Caco-2 (cell line): Measurements from ENCODE around the gene ZNF837. TPM values are rescaled to one million over a fixed set of nuclear protein-coding genes. Genes with fewer than 3 reads are reported as not detected.

ENCODE experiments used
- BruUV-seq: library from RNA; stranded (reverse); fragments of 400-500 nt; replicated peaks from 2 replicates; lab custom pipeline; 2021; lab: Mats Ljungman, UMichigan
- CTCF ChIA-PET: fragments of 300-600 bp; sonication (Branson Sonifier 250); formaldehyde crosslinking; loops from one replicate; lab custom pipeline; 2022; ENCODE audit warnings: antibody characterized with exemption; lab: Charles Lee
- POLR2A ChIA-PET: fragments of 300-600 bp; sonication (Branson Sonifier 250); formaldehyde crosslinking; loops from one replicate; lab custom pipeline; 2022; ENCODE audit warnings: antibody characterized with exemption; lab: Charles Lee
- DNase-seq, 2 experiments: peaks; one replicate each; pipeline versions ENCODE4 v3.0.0 to v3.0.0-alpha.2; 2020 to 2022
- H3K27me3 ChIP-seq: replicated peaks from 2 replicates; pipeline ENCODE4 v1.6.0; 2011; ENCODE audit warnings: low read length; ENCODE audit not compliant: control insufficient read depth, insufficient read depth
- H3K36me3 ChIP-seq: 2 replicates; pipeline ENCODE4 v1.5.1; 2011; ENCODE audit warnings: low read length; ENCODE audit not compliant: control insufficient read depth, insufficient read depth
- H3K4me1 ChIP-seq: fragments of 250-450 bp; sonication (Bioruptor Pico); 2 replicates; pipeline ENCODE4 v1.5.1; 2020; ENCODE audit warnings: mild to moderate bottlenecking
- H3K4me3 ChIP-seq: 2 replicates; pipeline ENCODE4 v1.5.1; 2011; ENCODE audit warnings: low read depth, mild to moderate bottlenecking, control low read depth, low read length
- H3K9me3 ChIP-seq: fragments of 250-450 bp; sonication (Bioruptor Pico); 2 replicates; pipeline ENCODE4 v1.5.1; 2020; ENCODE audit warnings: mild to moderate bottlenecking, moderate library complexity
- H3K27ac Mint-ChIP-seq: one replicate; pipeline ENCODE4 v1.8.0; 2022; ENCODE audit warnings: mixed read lengths; ENCODE audit not compliant: unreplicated experiment
- H3K27me3 Mint-ChIP-seq: one replicate; pipeline ENCODE4 v1.8.0; 2022; ENCODE audit warnings: mixed read lengths; ENCODE audit not compliant: insufficient read depth, unreplicated experiment
- H3K36me3 Mint-ChIP-seq: one replicate; pipeline ENCODE4 v1.8.0; 2022; ENCODE audit warnings: mild to moderate bottlenecking, mixed read lengths; ENCODE audit not compliant: insufficient read depth, unreplicated experiment
- H3K4me1 Mint-ChIP-seq: one replicate; pipeline ENCODE4 v1.8.0; 2022; ENCODE audit warnings: low read depth, mixed read lengths; ENCODE audit not compliant: unreplicated experiment
- H3K4me3 Mint-ChIP-seq: one replicate; pipeline ENCODE4 v1.8.0; 2022; ENCODE audit warnings: mild to moderate bottlenecking, moderate library complexity, mixed read lengths; ENCODE audit not compliant: unreplicated experiment
- H3K9me3 Mint-ChIP-seq: one replicate; pipeline ENCODE4 v1.8.0; 2022; ENCODE audit warnings: mixed read lengths; ENCODE audit not compliant: unreplicated experiment
- intact Hi-C: fragments of 100-400 bp; cut with micrococcal nuclease; formaldehyde crosslinking; loops from one replicate; pipeline ENCODE4 v1.10.0; 2022; ENCODE audit not compliant: unreplicated experiment
- total RNA-seq: library from RNA; stranded (reverse); gene quantifications from 2 replicates; pipeline ENCODE4 v1.2.3, GENCODE V29; 2022
- TF ChIP-seq, protein P1 (sequence below), 2 experiments: fragments of 200-600 bp in 1 of 2; IDR thresholded peaks; 1 replicate in 1 of 2; 2 replicates in 1 of 2; pipeline versions ENCODE4 v1.5.1 to v1.8.0; 2011 to 2022; ENCODE audit warnings: antibody characterized with exemption in 1 of 2, control low read depth in 1 of 2, inconsistent platforms in 1 of 2, low read depth in 1 of 2, low read length in 1 of 2, mild to moderate bottlenecking in 1 of 2, moderate library complexity in 1 of 2; ENCODE audit not compliant: insufficient read depth in 1 of 2, severe bottlenecking in 1 of 2, unreplicated experiment in 1 of 2

The ZNF837 gene
- total RNA-seq, 1 experiment from 2014 or later: 2.3 TPM

DNA sequence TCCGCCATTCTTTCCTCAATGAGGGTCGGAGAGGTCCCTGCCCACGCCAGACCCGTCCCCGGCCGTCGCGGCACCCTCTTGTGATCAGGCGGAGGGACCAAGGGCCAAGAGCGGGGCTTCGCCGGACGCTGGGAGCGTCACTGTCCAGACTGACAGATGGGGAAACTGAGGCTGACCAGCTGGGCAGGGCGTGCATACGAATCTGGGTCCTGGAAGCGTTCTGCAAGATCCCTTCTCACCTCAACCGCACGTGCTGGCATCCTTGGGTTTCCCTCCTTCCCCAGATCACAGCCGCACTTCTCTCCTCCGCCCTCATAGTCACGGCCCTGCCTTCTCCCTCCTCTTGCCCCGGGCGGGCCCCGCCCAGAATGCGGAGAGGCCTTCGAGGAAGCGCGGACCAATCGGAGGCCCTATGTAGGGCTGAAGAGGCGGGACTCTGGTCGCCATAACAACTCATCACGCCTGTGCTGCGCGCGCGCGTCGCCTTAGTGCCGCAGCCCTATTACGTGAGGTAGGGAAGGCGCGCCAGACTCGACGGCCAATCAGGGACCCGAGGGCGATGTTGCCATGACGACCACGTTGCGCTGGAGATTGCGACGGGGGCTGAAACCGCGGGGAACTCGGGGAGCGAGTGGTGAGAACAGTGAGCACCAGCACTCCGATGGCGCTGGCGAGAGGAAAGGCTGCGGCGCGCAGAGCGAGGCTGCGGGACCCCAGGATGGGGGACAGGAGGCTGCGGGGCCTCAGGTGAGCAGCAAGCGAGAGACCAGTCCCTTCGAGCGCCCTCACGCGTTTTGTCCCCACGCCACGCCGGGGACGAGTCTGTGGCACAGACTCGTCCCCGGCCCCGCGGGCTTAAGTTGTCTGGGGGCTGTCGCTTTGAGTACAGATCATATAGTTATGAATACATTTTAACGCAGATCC, 20.3 kb upstream of the ZNF837 start:
- BruUV-seq: no TSS peak
- H3K9me3 ChIP-seq: no peaks in the 10 kb centered on the region
- H3K36me3 Mint-ChIP-seq: peaks cover 32% of the 10 kb centered on the region
- TF ChIP-seq, protein P1, sequence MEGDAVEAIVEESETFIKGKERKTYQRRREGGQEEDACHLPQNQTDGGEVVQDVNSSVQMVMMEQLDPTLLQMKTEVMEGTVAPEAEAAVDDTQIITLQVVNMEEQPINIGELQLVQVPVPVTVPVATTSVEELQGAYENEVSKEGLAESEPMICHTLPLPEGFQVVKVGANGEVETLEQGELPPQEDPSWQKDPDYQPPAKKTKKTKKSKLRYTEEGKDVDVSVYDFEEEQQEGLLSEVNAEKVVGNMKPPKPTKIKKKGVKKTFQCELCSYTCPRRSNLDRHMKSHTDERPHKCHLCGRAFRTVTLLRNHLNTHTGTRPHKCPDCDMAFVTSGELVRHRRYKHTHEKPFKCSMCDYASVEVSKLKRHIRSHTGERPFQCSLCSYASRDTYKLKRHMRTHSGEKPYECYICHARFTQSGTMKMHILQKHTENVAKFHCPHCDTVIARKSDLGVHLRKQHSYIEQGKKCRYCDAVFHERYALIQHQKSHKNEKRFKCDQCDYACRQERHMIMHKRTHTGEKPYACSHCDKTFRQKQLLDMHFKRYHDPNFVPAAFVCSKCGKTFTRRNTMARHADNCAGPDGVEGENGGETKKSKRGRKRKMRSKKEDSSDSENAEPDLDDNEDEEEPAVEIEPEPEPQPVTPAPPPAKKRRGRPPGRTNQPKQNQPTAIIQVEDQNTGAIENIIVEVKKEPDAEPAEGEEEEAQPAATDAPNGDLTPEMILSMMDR (IDR thresholded peaks at IDR 0.05; ENCODE audit: insufficient read depth in 1 of 2, low read depth in 1 of 2, low read length in 1 of 2, severe bottlenecking in 1 of 2, unreplicated experiment in 1 of 2): no peak
- H3K27me3 ChIP-seq: no peaks in the 10 kb centered on the region
- peak overlapping the region; percentile 99 for H3K27ac Mint-ChIP-seq
- no peaks in the 10 kb centered on the region for H3K36me3 ChIP-seq
- peak overlapping the region; percentile 93 for H3K4me3 ChIP-seq
- intact Hi-C loops: loop anchor here (2.0 kb wide), 2 partner anchors 38 to 74 kb away; partner anchors contain the start of gene ZNF497
- CTCF ChIA-PET: no interaction called here
- peaks cover 8% of the 10 kb centered on the region for H3K4me1 ChIP-seq
- no peaks in the 10 kb centered on the region for H3K27me3 Mint-ChIP-seq
- no peaks in the 10 kb centered on the region for H3K9me3 Mint-ChIP-seq
- H3K4me1 Mint-ChIP-seq: peaks cover 11% of the 10 kb centered on the region
- peak; percentile 99 for DNase-seq
- POLR2A ChIA-PET: no interaction called here
- peak overlapping the region; percentile 99 for H3K4me3 Mint-ChIP-seq

DNA sequence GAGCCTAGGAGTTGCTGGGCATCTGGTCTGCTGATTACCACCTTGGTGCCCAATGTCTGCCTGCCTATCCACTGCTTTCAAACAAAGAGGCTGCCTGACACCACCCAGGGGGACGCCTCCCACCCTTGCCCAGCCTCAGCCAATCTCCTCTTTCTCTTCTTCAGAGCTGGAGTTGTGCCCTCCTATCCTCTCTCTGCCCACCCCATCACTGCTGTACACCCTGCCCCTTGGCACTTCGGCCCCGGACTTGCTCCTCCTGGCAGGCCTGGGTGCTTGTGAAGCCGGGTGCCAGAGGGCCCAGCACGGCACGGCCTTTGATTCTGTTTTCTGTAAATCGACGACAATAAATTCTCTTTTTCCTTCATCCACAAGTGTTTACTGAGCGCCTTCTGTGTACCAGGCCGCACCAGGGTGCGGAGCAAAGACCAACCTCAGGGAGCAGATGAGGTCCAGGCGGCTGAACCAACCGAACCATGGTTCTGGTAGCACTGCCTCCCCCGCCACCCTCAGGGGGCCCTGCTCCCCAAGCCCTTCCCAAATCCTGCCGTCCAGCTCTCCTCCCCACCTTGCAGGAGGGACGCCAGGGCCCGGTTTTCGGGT, 19.6 kb upstream of the ZNF837 start:
- Histone ChIP-seq H3K4me1 (peaks cover 9% of the 10 kb centered on the region), H3K27me3 (no peaks in the 10 kb centered on the region), H3K36me3 (peaks cover 1% of the 10 kb centered on the region; the same call in 1 of the 2 replicates), H3K4me3 (peak overlapping the region; percentile 70), H3K9me3 (no peaks in the 10 kb centered on the region)
- no peak for DNase-seq
- ChIA-PET POLR2A (no interaction called here), CTCF (no interaction called here)
- H3K36me3 Mint-ChIP-seq: peaks cover 39% of the 10 kb centered on the region
- peak overlapping the region; percentile 99 for H3K27ac Mint-ChIP-seq
- no TSS peak for BruUV-seq
- intact Hi-C loops: loop anchor here (2.0 kb wide), 2 partner anchors 38 to 74 kb away; partner anchors contain the start of gene ZNF497
- TF ChIP-seq, protein P1 (IDR thresholded peaks at IDR 0.05; ENCODE audit: insufficient read depth in 1 of 2, low read depth in 1 of 2, low read length in 1 of 2, severe bottlenecking in 1 of 2, unreplicated experiment in 1 of 2): no peak
- H3K4me1 Mint-ChIP-seq: peaks cover 11% of the 10 kb centered on the region
- no peaks in the 10 kb centered on the region for H3K27me3 Mint-ChIP-seq
- no peaks in the 10 kb centered on the region for H3K9me3 Mint-ChIP-seq
- peak overlapping the region; percentile 99 for H3K4me3 Mint-ChIP-seq

DNA sequence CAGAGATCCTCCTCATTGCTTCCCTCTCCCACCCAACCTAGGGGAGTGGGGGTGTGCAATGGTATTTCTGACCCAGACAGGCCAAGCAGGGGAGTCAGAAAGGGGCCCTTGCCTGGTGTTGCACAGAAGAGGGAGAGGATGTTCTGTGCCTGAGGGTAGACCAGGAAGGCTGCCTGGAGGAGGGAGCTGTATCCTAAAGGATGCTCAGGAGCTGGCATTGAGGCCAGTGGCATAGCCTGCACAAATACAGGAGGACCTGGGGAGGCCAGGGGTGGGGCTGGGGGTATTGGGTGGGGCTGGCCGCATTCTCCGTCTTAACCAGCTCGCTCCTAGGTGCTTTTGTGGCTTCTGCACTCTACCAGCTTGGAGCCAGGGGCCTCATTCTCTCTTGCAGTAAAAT, 19.1 kb upstream of the ZNF837 start:
- peaks cover 11% of the 10 kb centered on the region for H3K4me1 Mint-ChIP-seq
- no peaks in the 10 kb centered on the region for H3K27me3 Mint-ChIP-seq
- no peaks in the 10 kb centered on the region for H3K27me3 ChIP-seq
- H3K9me3 Mint-ChIP-seq: no peaks in the 10 kb centered on the region
- peaks cover 44% of the 10 kb centered on the region for H3K36me3 Mint-ChIP-seq
- peak overlapping the region; percentile 99 for H3K4me3 Mint-ChIP-seq
- H3K27ac Mint-ChIP-seq: peak overlapping the region; percentile 99
- H3K4me1 ChIP-seq: peaks cover 14% of the 10 kb centered on the region
- no peak for DNase-seq
- ChIA-PET CTCF (no interaction called here), POLR2A (no interaction called here)
- no peaks in the 10 kb centered on the region for H3K9me3 ChIP-seq
- peaks cover 1% of the 10 kb centered on the region; the same call in 1 of the 2 replicates for H3K36me3 ChIP-seq
- BruUV-seq: no TSS peak
- TF ChIP-seq, protein P1 (IDR thresholded peaks at IDR 0.05; ENCODE audit: insufficient read depth in 1 of 2, low read depth in 1 of 2, low read length in 1 of 2, severe bottlenecking in 1 of 2, unreplicated experiment in 1 of 2): no peak
- peak overlapping the region; percentile 70; the same call in 1 of the 2 replicates for H3K4me3 ChIP-seq
- intact Hi-C loops: loop anchor here (2.0 kb wide), 2 partner anchors 37 to 75 kb away; partner anchors contain the start of gene ZNF497
